Fibroblast of lung (primary cell): ENCODE data around the gene LRRFIP1. TPM values are rescaled to one million over a fixed set of nuclear protein-coding genes. Genes with fewer than 3 reads are reported as not detected.

Experiments used
- DNase-seq, 2 donors: peaks; one replicate each; pipeline versions ENCODE4 v3.0.0 to v3.0.0-alpha.2; 2010; ENCODE audit warnings: low read depth in 2 of 2
- H2AFZ ChIP-seq: 2 replicates; pipeline ENCODE4 v1.5.1; 2012; ENCODE audit warnings: low read length, control low read depth, inconsistent platforms
- H3K27ac ChIP-seq: 2 replicates; pipeline ENCODE4 v1.5.1; 2011; ENCODE audit warnings: low read length, control low read depth; ENCODE audit not compliant: insufficient read depth
- H3K27me3 ChIP-seq: 2 replicates; pipeline ENCODE4 v1.5.1; 2011; ENCODE audit warnings: mild to moderate bottlenecking, low read length; ENCODE audit not compliant: control insufficient read depth, insufficient read depth
- H3K36me3 ChIP-seq: 2 replicates; pipeline ENCODE4 v1.5.1; 2011; ENCODE audit warnings: low read length; ENCODE audit not compliant: control insufficient read depth, insufficient read depth
- H3K4me1 ChIP-seq: 2 replicates; pipeline ENCODE4 v1.5.1; 2011; ENCODE audit warnings: low read length; ENCODE audit not compliant: control insufficient read depth, insufficient read depth; ENCODE audit errors: extremely low read depth
- H3K4me2 ChIP-seq: 2 replicates; pipeline ENCODE4 v1.5.1; 2011; ENCODE audit warnings: low read length, control low read depth; ENCODE audit not compliant: insufficient read depth; ENCODE audit errors: extremely low read depth
- H3K4me3 ChIP-seq, 4 experiments: fragments of 200-600 bp in 1 of 4; sonication (generic) in 1 of 4; replicated peaks in 1 of 4; 2 replicates each; pipeline ENCODE4 v1.5.1; 2011 to 2016; ENCODE audit warnings: low read length in 4 of 4, low read depth in 3 of 4, mild to moderate bottlenecking in 3 of 4, control low read depth in 2 of 4, inconsistent platforms in 1 of 4, mixed read lengths in 1 of 4; ENCODE audit not compliant: insufficient read depth in 1 of 4; ENCODE audit errors: control extremely low read depth in 1 of 4
- H3K79me2 ChIP-seq: 2 replicates; pipeline ENCODE4 v1.5.1; 2012; ENCODE audit warnings: mild to moderate bottlenecking, low read length, inconsistent platforms; ENCODE audit not compliant: control insufficient read depth, insufficient read depth
- H3K9ac ChIP-seq: 2 replicates; pipeline ENCODE4 v1.5.1; 2011; ENCODE audit warnings: mild to moderate bottlenecking, low read length, control low read depth; ENCODE audit not compliant: insufficient read depth
- H3K9me3 ChIP-seq: 2 replicates; pipeline ENCODE4 v1.5.1; 2012; ENCODE audit warnings: low read depth, low read length; ENCODE audit not compliant: control insufficient read depth, insufficient read depth
- H4K20me1 ChIP-seq: 2 replicates; pipeline ENCODE4 v1.5.1; 2011; ENCODE audit warnings: low read length; ENCODE audit not compliant: control insufficient read depth, insufficient read depth; ENCODE audit errors: extremely low read depth
- CTCF ChIP-seq, 2 donors: IDR thresholded peaks in 1 of 2; conservative IDR thresholded peaks in 1 of 2; 1 replicate in 1 of 2; 2 replicates in 1 of 2; pipeline ENCODE4 v1.5.1; 2011 to 2012; ENCODE audit warnings: low read length in 2 of 2, control low read depth in 1 of 2, inconsistent platforms in 1 of 2, low read depth in 1 of 2, mild to moderate bottlenecking in 1 of 2
- EZH2 ChIP-seq: IDR thresholded peaks from 2 replicates; pipeline ENCODE4 v1.5.1; 2012; ENCODE audit warnings: low read length, control low read depth, mild to moderate bottlenecking; ENCODE audit errors: missing control alignments
- polyA plus RNA-seq, 2 donors: library from polyadenylated mRNA; depleted of rRNA in 1 of 2; stranded (reverse) in 1 of 2; unstranded in 1 of 2; fragments of >200 nt; gene quantifications; 2 replicates each; pipeline ENCODE4 v1.2.1, GENCODE V29; 2011 to 2012; ENCODE audit warnings: missing spikeins in 1 of 2
- total RNA-seq: library from RNA; depleted of rRNA; stranded (reverse); fragments of >200 nt; gene quantifications from 2 replicates; pipeline ENCODE4 v1.2.1, GENCODE V29; 2014

The LRRFIP1 gene
- total and polyA plus RNA-seq, 2 donors (not counting 1 experiment from before 2014, with no cell fraction given), result 58.1 to 113 TPM

GRCh38 chr2:237773826-237774225, 146.4 kb downstream of the LRRFIP1 start:
- no peaks in the 10 kb centered on the region for H3K79me2 ChIP-seq
- H3K4me3 ChIP-seq, result no peak overlapping the region
- H3K36me3 ChIP-seq, result peaks cover 4% of the 10 kb centered on the region
- no peak for TF ChIP-seq CTCF (conservative IDR thresholded peaks at IDR 0.05 in 1 of 2, IDR thresholded peaks at IDR 0.05 in 1 of 2; ENCODE audit: low read depth in 1 of 2, low read length in 2 of 2)
- TF ChIP-seq EZH2, result no peak
- H3K9me3 ChIP-seq, result no peaks in the 10 kb centered on the region
- no peak overlapping the region for H2AFZ ChIP-seq
- no peak for DNase-seq
- H3K4me1 ChIP-seq, result no peaks in the 10 kb centered on the region
- H4K20me1 ChIP-seq, result no peaks in the 10 kb centered on the region
- H3K27ac ChIP-seq, result no peak overlapping the region
- H3K27me3 ChIP-seq, result no peaks in the 10 kb centered on the region
- H3K4me2 ChIP-seq, result no peak overlapping the region
- H3K9ac ChIP-seq, result no peak overlapping the region

GRCh38 chr2:237774811-237775553, 147.6 kb downstream of the LRRFIP1 start:
- DNase-seq, result peak; percentile 34 to 63
- Histone ChIP-seq H3K27ac (no peak overlapping the region), H2AFZ (no peak overlapping the region), H3K4me1 (no peaks in the 10 kb centered on the region), H3K4me3 (no peak overlapping the region), H3K9ac (no peak overlapping the region), H3K4me2 (no peak overlapping the region), H3K27me3 (no peaks in the 10 kb centered on the region), H3K36me3 (peaks cover 4% of the 10 kb centered on the region), H3K79me2 (no peaks in the 10 kb centered on the region), H3K9me3 (no peaks in the 10 kb centered on the region), H4K20me1 (no peaks in the 10 kb centered on the region)
- TF ChIP-seq CTCF (conservative IDR thresholded peaks at IDR 0.05 in 1 of 2, IDR thresholded peaks at IDR 0.05 in 1 of 2; ENCODE audit: low read depth in 1 of 2, low read length in 2 of 2) (peak; percentile 45 to 70), EZH2 (no peak)

- no peak overlapping the region for H2AFZ ChIP-seq
- no peaks in the 10 kb centered on the region for H3K79me2 ChIP-seq
- H3K4me3 ChIP-seq, result no peak overlapping the region
- no peak overlapping the region for H3K27ac ChIP-seq
- no peaks in the 10 kb centered on the region for H3K9me3 ChIP-seq
- H3K4me1 ChIP-seq, result no peaks in the 10 kb centered on the region
- no peak for DNase-seq
- no peaks in the 10 kb centered on the region for H4K20me1 ChIP-seq
- no peak overlapping the region for H3K9ac ChIP-seq
- H3K36me3 ChIP-seq, result peaks cover 6% of the 10 kb centered on the region
- TF ChIP-seq EZH2 (no peak), CTCF (conservative IDR thresholded peaks at IDR 0.05 in 1 of 2, IDR thresholded peaks at IDR 0.05 in 1 of 2; ENCODE audit: low read depth in 1 of 2, low read length in 2 of 2) (no peak)
- no peak overlapping the region for H3K4me2 ChIP-seq
- H3K27me3 ChIP-seq, result no peaks in the 10 kb centered on the region
Measured at GRCh38 chr2:237779521-237779920, 152.1 kb downstream of the LRRFIP1 start.
